Measurements from ENCODE around the gene TEAD3. TPM values are rescaled to one million over a fixed set of nuclear protein-coding genes. Genes with fewer than 3 reads are reported as not detected.

The TEAD3 gene
- polyA plus RNA-seq, 1 donor from 2014 or later: 0.10 TPM

DNA sequence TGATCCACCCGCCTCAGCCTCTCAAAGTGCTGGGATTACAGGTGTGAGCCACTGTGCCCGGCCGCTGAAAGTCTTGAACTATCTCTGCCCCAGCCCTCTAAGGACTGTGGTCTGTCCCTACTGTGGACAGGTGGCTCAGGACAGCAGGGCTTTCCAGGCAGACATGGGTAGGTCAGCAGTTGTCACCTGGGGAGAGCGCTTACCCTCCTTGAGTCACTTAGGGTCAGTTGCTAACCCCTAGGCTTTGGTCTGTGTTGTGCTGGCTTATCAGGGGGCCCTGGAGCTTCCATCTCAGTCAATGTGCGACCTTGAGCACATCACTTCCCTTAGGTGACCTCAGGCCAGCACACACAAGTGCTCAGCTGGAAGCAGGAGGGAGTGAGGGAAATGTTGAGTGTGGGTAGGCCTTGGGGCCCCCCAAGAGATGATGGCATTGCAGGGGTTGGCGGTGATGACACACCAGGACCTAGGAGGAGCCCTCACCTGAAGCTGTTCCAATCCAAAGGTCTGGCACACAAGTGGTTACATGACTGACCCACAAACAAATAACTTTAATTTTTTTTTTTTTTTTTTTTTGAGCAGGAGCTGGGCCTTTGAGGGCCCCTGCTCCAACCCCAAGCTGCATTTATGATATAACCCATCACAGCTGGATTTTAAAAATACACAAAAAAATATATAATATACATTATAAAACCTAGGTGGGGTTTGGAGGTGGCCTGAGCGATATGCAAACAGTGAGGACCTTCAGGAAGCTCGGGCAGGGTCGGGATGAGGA lies 23.6 kb downstream of the TEAD3 start:
- Histone ChIP-seq H3K27me3 (ENCODE audit: insufficient read depth, low read depth, low read length) (no peaks in the 10 kb centered on the region), H3F3A (ENCODE audit: insufficient read depth, low read length, poor library complexity, severe bottlenecking) (no peaks in the 10 kb centered on the region), H3K27ac (ENCODE audit: low read length) (no peak overlapping the region), H3K79me2 (replicated peaks; ENCODE audit: insufficient read depth, low read length) (no peaks in the 10 kb centered on the region), H3K4me2 (ENCODE audit: low read length) (no peak overlapping the region), H4K20me1 (ENCODE audit: insufficient read depth) (no peaks in the 10 kb centered on the region), H3K9me3 (ENCODE audit: low read length) (no peaks in the 10 kb centered on the region), H3K36me3 (ENCODE audit: insufficient read depth, low read length) (no peaks in the 10 kb centered on the region), H3K9ac (ENCODE audit: low read length) (no peak overlapping the region), H3K4me3 (ENCODE audit: low read length) (no peak overlapping the region), H3K9me2 (ENCODE audit: insufficient read depth, low read length) (no peaks in the 10 kb centered on the region), H2AFZ (ENCODE audit: low read depth, low read length) (no peak overlapping the region)
- TF ChIP-seq, protein P1, sequence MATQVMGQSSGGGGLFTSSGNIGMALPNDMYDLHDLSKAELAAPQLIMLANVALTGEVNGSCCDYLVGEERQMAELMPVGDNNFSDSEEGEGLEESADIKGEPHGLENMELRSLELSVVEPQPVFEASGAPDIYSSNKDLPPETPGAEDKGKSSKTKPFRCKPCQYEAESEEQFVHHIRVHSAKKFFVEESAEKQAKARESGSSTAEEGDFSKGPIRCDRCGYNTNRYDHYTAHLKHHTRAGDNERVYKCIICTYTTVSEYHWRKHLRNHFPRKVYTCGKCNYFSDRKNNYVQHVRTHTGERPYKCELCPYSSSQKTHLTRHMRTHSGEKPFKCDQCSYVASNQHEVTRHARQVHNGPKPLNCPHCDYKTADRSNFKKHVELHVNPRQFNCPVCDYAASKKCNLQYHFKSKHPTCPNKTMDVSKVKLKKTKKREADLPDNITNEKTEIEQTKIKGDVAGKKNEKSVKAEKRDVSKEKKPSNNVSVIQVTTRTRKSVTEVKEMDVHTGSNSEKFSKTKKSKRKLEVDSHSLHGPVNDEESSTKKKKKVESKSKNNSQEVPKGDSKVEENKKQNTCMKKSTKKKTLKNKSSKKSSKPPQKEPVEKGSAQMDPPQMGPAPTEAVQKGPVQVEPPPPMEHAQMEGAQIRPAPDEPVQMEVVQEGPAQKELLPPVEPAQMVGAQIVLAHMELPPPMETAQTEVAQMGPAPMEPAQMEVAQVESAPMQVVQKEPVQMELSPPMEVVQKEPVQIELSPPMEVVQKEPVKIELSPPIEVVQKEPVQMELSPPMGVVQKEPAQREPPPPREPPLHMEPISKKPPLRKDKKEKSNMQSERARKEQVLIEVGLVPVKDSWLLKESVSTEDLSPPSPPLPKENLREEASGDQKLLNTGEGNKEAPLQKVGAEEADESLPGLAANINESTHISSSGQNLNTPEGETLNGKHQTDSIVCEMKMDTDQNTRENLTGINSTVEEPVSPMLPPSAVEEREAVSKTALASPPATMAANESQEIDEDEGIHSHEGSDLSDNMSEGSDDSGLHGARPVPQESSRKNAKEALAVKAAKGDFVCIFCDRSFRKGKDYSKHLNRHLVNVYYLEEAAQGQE (IDR thresholded peaks at IDR 0.05; ENCODE audit: borderline replicate concordance): no peak
- TF ChIP-seq MXI1 (conservative IDR thresholded peaks at IDR 0.05; ENCODE audit: poor library complexity, severe bottlenecking): no peak
- TF ChIP-seq EP300 (conservative IDR thresholded peaks at IDR 0.05; ENCODE audit: poor library complexity, severe bottlenecking): no peak
- no peak for TF ChIP-seq TAF1 (IDR thresholded peaks at IDR 0.05; ENCODE audit: low read depth)
- TF ChIP-seq POLR2AphosphoS5 (IDR thresholded peaks at IDR 0.05): no peak
- TF ChIP-seq RAD21 (conservative IDR thresholded peaks at IDR 0.05): no peak
- TF ChIP-seq, protein P2, sequence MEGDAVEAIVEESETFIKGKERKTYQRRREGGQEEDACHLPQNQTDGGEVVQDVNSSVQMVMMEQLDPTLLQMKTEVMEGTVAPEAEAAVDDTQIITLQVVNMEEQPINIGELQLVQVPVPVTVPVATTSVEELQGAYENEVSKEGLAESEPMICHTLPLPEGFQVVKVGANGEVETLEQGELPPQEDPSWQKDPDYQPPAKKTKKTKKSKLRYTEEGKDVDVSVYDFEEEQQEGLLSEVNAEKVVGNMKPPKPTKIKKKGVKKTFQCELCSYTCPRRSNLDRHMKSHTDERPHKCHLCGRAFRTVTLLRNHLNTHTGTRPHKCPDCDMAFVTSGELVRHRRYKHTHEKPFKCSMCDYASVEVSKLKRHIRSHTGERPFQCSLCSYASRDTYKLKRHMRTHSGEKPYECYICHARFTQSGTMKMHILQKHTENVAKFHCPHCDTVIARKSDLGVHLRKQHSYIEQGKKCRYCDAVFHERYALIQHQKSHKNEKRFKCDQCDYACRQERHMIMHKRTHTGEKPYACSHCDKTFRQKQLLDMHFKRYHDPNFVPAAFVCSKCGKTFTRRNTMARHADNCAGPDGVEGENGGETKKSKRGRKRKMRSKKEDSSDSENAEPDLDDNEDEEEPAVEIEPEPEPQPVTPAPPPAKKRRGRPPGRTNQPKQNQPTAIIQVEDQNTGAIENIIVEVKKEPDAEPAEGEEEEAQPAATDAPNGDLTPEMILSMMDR (IDR thresholded peaks at IDR 0.05; ENCODE audit: poor library complexity, severe bottlenecking): no peak
- no peak for TF ChIP-seq SMC3 (conservative IDR thresholded peaks at IDR 0.05; ENCODE audit: poor library complexity)
- TF ChIP-seq EZH2 (IDR thresholded peaks at IDR 0.05; ENCODE audit: borderline replicate concordance, insufficient read depth, low read length, poor library complexity, severe bottlenecking): no peak

DNA sequence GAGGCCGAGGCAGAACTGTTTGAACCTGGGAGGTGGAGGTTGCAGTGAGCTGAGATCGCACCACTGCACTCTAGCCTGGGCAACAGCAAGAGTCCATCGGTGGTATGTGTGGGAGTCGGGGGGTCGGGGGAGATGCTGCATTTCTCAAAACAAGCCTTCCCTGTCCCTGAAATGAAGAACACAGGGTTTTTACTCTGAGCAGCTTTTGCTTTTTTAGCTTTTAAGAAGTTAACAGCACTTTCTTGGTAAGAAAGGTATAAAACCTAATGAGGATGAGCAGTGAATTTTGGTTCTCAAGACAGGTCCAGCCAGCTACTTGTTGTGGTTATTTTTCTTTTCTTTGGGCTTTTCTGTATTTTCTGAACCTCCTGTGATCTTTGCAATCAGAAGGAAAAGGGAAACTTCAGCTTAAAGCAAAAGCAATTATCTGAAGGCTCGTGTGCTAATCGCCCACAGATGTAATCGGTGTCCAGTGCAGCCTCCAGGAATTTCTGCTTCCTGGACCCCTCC lies 25.0 kb downstream of the TEAD3 start:
- no peaks in the 10 kb centered on the region for H4K20me1 ChIP-seq (ENCODE audit: insufficient read depth)
- H3K9me2 ChIP-seq (ENCODE audit: insufficient read depth, low read length): no peaks in the 10 kb centered on the region
- H3K27ac ChIP-seq (ENCODE audit: low read length): no peak overlapping the region
- no peak overlapping the region for H3K4me2 ChIP-seq (ENCODE audit: low read length)
- H2AFZ ChIP-seq (ENCODE audit: low read depth, low read length): no peak overlapping the region
- no peaks in the 10 kb centered on the region for H3K36me3 ChIP-seq (ENCODE audit: insufficient read depth, low read length)
- no peaks in the 10 kb centered on the region for H3K27me3 ChIP-seq (ENCODE audit: insufficient read depth, low read depth, low read length)
- H3K79me2 ChIP-seq (replicated peaks; ENCODE audit: insufficient read depth, low read length): no peaks in the 10 kb centered on the region
- no peak overlapping the region for H3K9ac ChIP-seq (ENCODE audit: low read length)
- no peaks in the 10 kb centered on the region for H3F3A ChIP-seq (ENCODE audit: insufficient read depth, low read length, poor library complexity, severe bottlenecking)
- no peaks in the 10 kb centered on the region for H3K9me3 ChIP-seq (ENCODE audit: low read length)
- H3K4me3 ChIP-seq (ENCODE audit: low read length): no peak overlapping the region
- TF ChIP-seq, protein P1 (IDR thresholded peaks at IDR 0.05; ENCODE audit: borderline replicate concordance): no peak
- no peak for TF ChIP-seq RAD21 (conservative IDR thresholded peaks at IDR 0.05)
- no peak for TF ChIP-seq EZH2 (IDR thresholded peaks at IDR 0.05; ENCODE audit: borderline replicate concordance, insufficient read depth, low read length, poor library complexity, severe bottlenecking)
- TF ChIP-seq TAF1 (IDR thresholded peaks at IDR 0.05; ENCODE audit: low read depth): no peak
- no peak for TF ChIP-seq POLR2AphosphoS5 (IDR thresholded peaks at IDR 0.05)
- no peak for TF ChIP-seq EP300 (conservative IDR thresholded peaks at IDR 0.05; ENCODE audit: poor library complexity, severe bottlenecking)
- no peak for TF ChIP-seq SMC3 (conservative IDR thresholded peaks at IDR 0.05; ENCODE audit: poor library complexity)
- no peak for TF ChIP-seq MXI1 (conservative IDR thresholded peaks at IDR 0.05; ENCODE audit: poor library complexity, severe bottlenecking)
- TF ChIP-seq, protein P2 (IDR thresholded peaks at IDR 0.05; ENCODE audit: poor library complexity, severe bottlenecking): no peak

Data from neural cell (in vitro differentiated cells).